Adrenal gland (tissue), 5 donors: ENCODE data around the gene MAGT1.
"Not testable (repeated sequence)": the region's sequence is repeated elsewhere in the genome, so short reads cannot be mapped to it uniquely, and the experiment has no call there.

Source experiments
- CTCF ChIP-seq, 6 experiments: fragments of 450-650 bp in 4 of 6; fragments of 200-600 bp in 2 of 6; sonication (generic) in 1 of 6; IDR thresholded peaks; 1 replicate in 5 of 6; 2 replicates in 1 of 6; pipeline versions ENCODE4 v1.5.1 to v1.8.0; 2016 to 2021; ENCODE audit warnings: antibody characterized with exemption in 6 of 6, mild to moderate bottlenecking in 2 of 6, moderate library complexity in 1 of 6
- POLR2A ChIP-seq, 2 donors: fragments of 450-650 bp; IDR thresholded peaks; one replicate each; pipeline ENCODE4 v1.6.1; 2017; ENCODE audit warnings: antibody characterized with exemption in 2 of 2, mild to moderate bottlenecking in 2 of 2, moderate library complexity in 1 of 2
- donor health status: DM: no; HTN: no; CAD: no.

GRCh38 chrX:77821989-77822388, 73.2 kb downstream of the MAGT1 start:
- TF ChIP-seq CTCF, POLR2A (IDR thresholded peaks at IDR 0.05): not testable (repeated sequence)
